ENCODE data around the gene FBXO8. TPM values are rescaled to one million over a fixed set of nuclear protein-coding genes. Genes with fewer than 3 reads are reported as not detected.

FBXO8 gene
- total RNA-seq, 1 experiment from 2014 or later: 17.9 TPM

GRCh38 chr4:174215057-174215456 lies 68.4 kb downstream of the FBXO8 start:
- no peak for DNase-seq (ENCODE audit: low spot score)
- in situ Hi-C loops (cut with HindIII; ENCODE audit: low sequenced_read_pairs): no loop called here

GRCh38 chr4:174214101-174214878 lies 69.2 kb downstream of the FBXO8 start:
- in situ Hi-C loops (cut with HindIII; ENCODE audit: low sequenced_read_pairs): no loop called here

GRCh38 chr4:174213731-174214100 lies 69.8 kb downstream of the FBXO8 start:
- no peak for DNase-seq (ENCODE audit: low spot score)
- in situ Hi-C loops (cut with HindIII; ENCODE audit: low sequenced_read_pairs): no loop called here

More at GRCh38 chr4:174214101-174214878, 69.2 kb downstream of the FBXO8 start:
- DNase-seq (ENCODE audit: low spot score): no peak

GRCh38 chr4:174212061-174212460 lies 71.4 kb downstream of the FBXO8 start:
- in situ Hi-C loops (cut with HindIII; ENCODE audit: low sequenced_read_pairs): no loop called here
- no peak for DNase-seq (ENCODE audit: low spot score)

GRCh38 chr4:174211622-174212044 lies 71.8 kb downstream of the FBXO8 start:
- DNase-seq (ENCODE audit: low spot score): no peak
- in situ Hi-C loops (cut with HindIII; ENCODE audit: low sequenced_read_pairs): no loop called here

- no peak for DNase-seq (ENCODE audit: low spot score)
- in situ Hi-C loops (cut with HindIII; ENCODE audit: low sequenced_read_pairs): no loop called here
These were observed 72.4 kb downstream of the FBXO8 start for GRCh38 chr4:174210952-174211490.

- DNase-seq (ENCODE audit: low spot score): no peak
- in situ Hi-C loops (cut with HindIII; ENCODE audit: low sequenced_read_pairs): no loop called here
These were observed 73.1 kb downstream of the FBXO8 start for GRCh38 chr4:174210354-174210753.

- no peak for DNase-seq (ENCODE audit: low spot score)
- in situ Hi-C loops (cut with HindIII; ENCODE audit: low sequenced_read_pairs): no loop called here
These were observed 74.1 kb downstream of the FBXO8 start for GRCh38 chr4:174209341-174209740.

GRCh38 chr4:174207367-174207766 lies 76.1 kb downstream of the FBXO8 start:
- DNase-seq (ENCODE audit: low spot score): no peak
- in situ Hi-C loops (cut with HindIII; ENCODE audit: low sequenced_read_pairs): no loop called here

GRCh38 chr4:174204164-174204831 lies 79.2 kb downstream of the FBXO8 start:
- in situ Hi-C loops (cut with HindIII; ENCODE audit: low sequenced_read_pairs): no loop called here

GRCh38 chr4:174201871-174202270 lies 81.6 kb downstream of the FBXO8 start:
- DNase-seq (ENCODE audit: low spot score): no peak
- in situ Hi-C loops (cut with HindIII; ENCODE audit: low sequenced_read_pairs): no loop called here

More at GRCh38 chr4:174204164-174204831, 79.2 kb downstream of the FBXO8 start:
- no peak for DNase-seq (ENCODE audit: low spot score)

GRCh38 chr4:174199735-174200134 lies 83.7 kb downstream of the FBXO8 start:
- in situ Hi-C loops (cut with HindIII; ENCODE audit: low sequenced_read_pairs): no loop called here
- DNase-seq (ENCODE audit: low spot score): no peak

- no peak for DNase-seq (ENCODE audit: low spot score)
These were observed 84.6 kb downstream of the FBXO8 start for GRCh38 chr4:174198828-174199227.

GRCh38 chr4:174198396-174198795 lies 85.1 kb downstream of the FBXO8 start:
- in situ Hi-C loops (cut with HindIII; ENCODE audit: low sequenced_read_pairs): no loop called here
- DNase-seq (ENCODE audit: low spot score): no peak

More at GRCh38 chr4:174198828-174199227, 84.6 kb downstream of the FBXO8 start:
- in situ Hi-C loops (cut with HindIII; ENCODE audit: low sequenced_read_pairs): no loop called here

GRCh38 chr4:174193438-174194374 lies 89.8 kb downstream of the FBXO8 start:
- in situ Hi-C loops (cut with HindIII; ENCODE audit: low sequenced_read_pairs): no loop called here

GRCh38 chr4:174192943-174193342 lies 90.5 kb downstream of the FBXO8 start:
- in situ Hi-C loops (cut with HindIII; ENCODE audit: low sequenced_read_pairs): no loop called here
- no peak for DNase-seq (ENCODE audit: low spot score)

More at GRCh38 chr4:174193438-174194374, 89.8 kb downstream of the FBXO8 start:
- no peak for DNase-seq (ENCODE audit: low spot score)

- no peak for DNase-seq (ENCODE audit: low spot score)
- in situ Hi-C loops (cut with HindIII; ENCODE audit: low sequenced_read_pairs): no loop called here
These were observed 92.5 kb downstream of the FBXO8 start for GRCh38 chr4:174190832-174191500.

GRCh38 chr4:174189392-174190015 lies 94.0 kb downstream of the FBXO8 start:
- in situ Hi-C loops (cut with HindIII; ENCODE audit: low sequenced_read_pairs): no loop called here
- DNase-seq (ENCODE audit: low spot score): no peak
